Measurements from ENCODE around the gene STXBP6.
"Not testable (repeated sequence)": the region's sequence is repeated elsewhere in the genome, so short reads cannot be mapped to it uniquely, and the experiment has no call there.

STXBP6 gene

DNA sequence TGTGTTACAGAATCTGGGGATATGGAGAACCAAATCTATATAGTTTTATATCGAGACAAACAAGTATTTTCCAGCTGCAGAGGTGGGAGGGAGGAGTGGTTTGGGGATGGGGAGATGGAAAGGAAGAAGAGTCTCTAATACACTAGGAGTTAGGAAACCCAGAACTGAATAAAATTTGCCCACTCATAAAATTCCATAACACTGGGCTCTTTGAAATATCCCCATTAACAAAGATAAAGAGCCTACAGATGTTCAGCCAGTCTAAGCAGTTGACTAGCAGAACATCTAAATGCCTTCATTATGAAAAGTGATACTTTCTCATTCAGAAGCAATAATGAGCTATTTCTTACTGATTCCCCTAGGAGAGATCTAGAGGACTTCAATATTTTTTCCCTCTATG is 264.2 kb downstream of the STXBP6 start:
- no peak for DNase-seq

DNA sequence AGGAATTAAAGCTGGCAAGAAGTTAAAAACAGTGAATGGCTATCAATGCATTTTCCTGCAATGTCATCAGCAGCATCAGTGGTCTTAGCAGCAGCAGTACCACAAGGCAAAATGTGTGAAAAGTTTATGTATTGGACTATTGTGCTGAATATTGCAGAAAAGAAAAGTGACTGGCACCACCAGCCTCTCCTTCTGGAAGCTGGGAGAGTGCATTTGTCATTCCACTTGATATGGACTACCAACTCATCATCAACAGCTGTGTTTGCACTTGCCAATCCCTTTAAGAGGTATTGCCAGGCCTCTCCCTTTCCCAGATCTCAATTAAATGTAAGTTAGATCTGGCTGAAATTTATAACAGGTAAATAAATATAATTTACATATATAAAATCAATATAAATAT is 265.0 kb downstream of the STXBP6 start:
- DNase-seq = no peak

DNA sequence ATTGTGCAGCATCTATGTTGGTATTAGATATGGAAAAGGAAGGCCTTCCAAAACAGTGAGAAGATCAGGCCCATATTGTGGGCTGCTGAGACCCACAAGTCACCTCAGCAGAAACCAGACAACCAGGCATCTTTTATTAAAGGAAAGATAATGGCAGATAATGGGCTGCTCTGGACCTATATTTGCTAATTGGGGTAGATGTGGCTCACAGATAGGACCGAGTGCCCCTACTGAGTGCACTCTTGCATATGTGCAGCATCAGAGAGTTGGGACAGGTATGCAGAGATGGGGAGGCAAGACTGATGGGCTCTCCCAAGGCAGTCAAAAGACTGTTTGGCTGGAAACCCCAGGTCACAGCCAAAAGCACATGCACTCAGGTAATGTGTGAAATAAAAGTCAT is 266.2 kb downstream of the STXBP6 start:
- no peak for DNase-seq

DNA sequence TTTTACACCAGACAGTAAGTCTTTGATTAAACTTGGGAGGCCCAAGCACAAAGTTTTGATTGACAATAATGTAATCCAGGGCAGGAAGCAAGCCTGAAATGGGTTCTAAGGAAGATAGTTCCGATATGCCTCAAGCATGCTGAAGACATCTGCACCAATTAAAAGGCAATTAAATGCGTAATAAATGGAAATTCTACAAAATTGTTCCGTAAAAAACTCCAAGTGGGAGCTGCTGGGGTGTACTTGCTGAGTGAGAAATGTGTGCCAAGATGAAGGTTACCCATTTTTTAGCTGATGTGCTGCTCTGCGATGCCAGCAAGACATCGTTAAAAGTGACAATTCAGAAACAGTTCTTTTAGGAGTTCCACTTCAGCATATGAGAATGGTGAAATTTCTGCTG is 269.7 kb downstream of the STXBP6 start:
- DNase-seq = no peak

DNA sequence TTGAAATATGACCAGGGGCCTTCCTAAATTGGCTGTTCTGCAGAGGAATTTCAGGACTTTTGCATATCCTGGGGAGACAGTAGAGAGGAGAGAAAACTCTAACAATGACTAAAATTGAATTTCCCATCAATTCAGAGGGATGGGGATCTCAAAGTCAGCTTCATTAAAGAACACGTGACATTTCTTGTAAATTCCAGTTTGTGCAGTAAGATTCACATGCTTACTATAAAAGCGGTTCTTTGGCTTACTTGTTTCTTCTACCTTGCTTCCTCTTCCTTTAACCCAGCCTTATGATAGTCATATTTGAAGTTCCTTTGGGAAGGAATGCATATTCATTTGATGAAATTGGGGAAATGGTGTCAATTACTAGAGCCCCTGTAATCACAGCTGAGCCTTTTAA is 272.3 kb downstream of the STXBP6 start:
- no peak for DNase-seq

DNA sequence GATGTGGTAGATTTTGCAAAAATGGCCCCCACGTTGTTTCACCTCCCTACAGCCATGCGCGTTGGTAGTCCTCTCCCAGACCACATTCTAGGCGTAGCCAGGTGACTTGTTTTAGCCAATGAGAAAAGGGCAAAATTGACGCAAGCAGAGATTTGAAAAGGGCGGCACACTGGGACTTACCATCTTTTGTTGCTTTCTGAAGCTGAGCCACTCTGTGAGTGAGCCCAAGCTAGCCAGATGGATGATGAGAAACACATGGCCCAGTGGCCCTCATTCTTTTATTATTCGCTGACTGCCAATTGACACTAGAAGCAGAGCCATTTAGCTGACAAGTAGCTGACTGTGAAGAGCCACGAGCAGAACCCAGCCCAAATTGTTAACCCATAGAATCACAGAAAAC is 274.0 kb downstream of the STXBP6 start:
- DNase-seq = no peak

DNA sequence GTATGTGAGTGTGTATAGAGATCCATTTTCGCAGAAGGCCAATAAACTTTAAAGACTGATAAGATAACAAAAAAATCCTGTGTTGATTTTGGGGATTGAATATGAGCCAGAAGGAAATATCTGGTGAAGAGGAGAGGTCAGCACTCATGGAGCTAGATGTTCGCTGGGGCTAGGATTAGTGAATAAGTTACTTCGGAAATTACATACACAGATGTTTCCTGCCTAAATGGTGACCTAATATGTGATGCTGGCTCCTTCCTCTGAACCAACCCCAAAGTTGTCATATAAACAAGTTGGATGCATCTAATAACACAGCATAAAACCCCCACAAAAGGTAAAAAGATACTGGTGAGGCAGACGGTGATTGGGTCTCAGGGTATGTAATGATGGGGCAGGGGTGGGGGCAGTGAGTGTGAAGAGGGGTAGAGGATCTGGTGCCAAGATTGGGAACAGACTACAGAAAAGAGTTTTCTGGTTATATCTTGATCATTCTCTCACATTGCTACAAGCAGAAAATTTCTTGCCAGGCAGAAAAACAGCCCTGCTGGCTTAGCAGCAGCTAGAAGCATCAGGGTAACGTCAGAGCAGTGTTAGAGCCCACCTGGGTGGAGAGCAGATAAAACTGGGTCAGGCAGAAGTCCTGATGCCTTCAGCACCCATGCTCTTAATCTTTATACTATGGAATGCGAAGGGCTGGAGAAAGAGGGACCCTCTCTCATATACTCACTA is 275.6 kb downstream of the STXBP6 start:
- DNase-seq = no peak

DNA sequence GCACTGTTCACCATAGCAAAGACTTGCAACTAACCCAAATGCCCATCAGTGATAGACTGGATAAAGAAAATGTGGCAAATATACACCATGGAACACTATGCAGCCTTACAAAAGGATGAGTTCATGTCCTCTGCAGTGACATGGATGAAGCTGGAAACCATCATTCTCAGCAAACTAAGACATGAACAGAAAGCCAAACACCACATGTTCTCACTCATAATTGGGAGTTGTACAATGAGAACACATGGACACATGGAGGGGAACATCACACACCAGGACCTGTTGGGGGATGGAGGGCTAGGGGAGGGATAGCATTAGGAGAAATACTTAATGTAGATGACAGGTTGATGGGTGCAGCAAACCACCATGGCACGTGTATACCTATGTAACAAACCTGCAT is 276.4 kb downstream of the STXBP6 start:
- not testable (repeated sequence) for DNase-seq

DNA sequence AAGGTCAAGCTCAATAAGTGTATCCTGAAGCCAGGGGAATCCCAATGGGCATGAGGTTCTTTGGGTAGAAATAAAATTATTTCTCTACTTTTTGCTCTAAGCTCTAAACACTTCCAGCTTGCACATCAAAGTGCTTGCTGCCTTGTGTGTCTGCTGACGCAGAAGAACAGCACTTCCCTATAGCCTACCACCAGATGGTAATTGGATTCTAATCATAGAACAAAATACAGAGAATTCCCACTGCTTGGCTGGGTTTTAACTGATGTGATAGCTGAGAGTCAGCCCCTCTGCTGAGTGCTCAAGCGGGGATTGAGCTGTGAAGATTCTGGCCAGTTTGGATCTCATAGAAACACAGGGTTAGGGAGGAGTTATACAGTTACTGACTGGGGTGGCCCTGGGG is 283.5 kb downstream of the STXBP6 start:
- no peak for DNase-seq

DNA sequence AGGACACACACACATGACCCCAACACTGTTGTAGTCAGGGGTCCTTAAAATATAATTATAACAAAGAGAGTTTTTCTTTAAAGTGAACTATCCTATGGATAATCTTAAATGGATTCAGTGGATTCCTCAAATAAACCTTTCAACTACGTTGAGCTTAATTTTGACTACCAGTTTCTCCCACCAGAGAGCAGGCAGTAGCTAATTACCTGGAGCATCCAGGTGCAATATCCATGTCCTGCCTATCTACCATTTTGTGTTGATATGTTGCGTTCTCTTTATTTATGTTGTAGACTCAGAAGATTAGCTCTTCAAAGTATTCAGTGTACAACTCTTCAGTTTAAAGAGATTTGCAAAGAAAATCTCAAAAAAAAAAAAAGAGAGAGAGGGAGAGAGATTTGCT is 288.8 kb downstream of the STXBP6 start:
- no peak for DNase-seq
